Liver (tissue), 9 donors: Measurements from ENCODE around the gene NOS2. TPM values are rescaled to one million over a fixed set of nuclear protein-coding genes. Genes with fewer than 3 reads are reported as not detected.

Source experiments
- DNase-seq: peaks from one replicate; pipeline ENCODE4 v3.0.0-alpha.2; 2017; ENCODE audit warnings: low spot score
- H3K27ac ChIP-seq, 2 donors: one replicate each; pipeline ENCODE4 v1.7.0; 2013; ENCODE audit warnings: inconsistent platforms in 2 of 2, low read length in 2 of 2, control low read depth in 1 of 2, low read depth in 1 of 2, mild to moderate bottlenecking in 1 of 2
- H3K27me3 ChIP-seq, 4 donors: one replicate each; pipeline versions ENCODE4 v1.6.1 to v1.7.0; 2013; ENCODE audit warnings: low read length in 3 of 4, inconsistent platforms in 1 of 4, mild to moderate bottlenecking in 1 of 4, moderate library complexity in 1 of 4; ENCODE audit not compliant: control insufficient read depth in 4 of 4, insufficient read depth in 4 of 4
- H3K36me3 ChIP-seq, 4 donors: one replicate each; pipeline versions ENCODE4 v1.6.1 to v1.7.0; 2013; ENCODE audit warnings: low read length in 3 of 4, mild to moderate bottlenecking in 3 of 4, low read depth in 1 of 4, moderate library complexity in 1 of 4; ENCODE audit not compliant: control insufficient read depth in 4 of 4, insufficient read depth in 3 of 4
- H3K4me1 ChIP-seq, 4 donors: one replicate each; pipeline versions ENCODE4 v1.6.1 to v1.7.0; 2013; ENCODE audit warnings: low read length in 3 of 4, mild to moderate bottlenecking in 3 of 4, moderate library complexity in 1 of 4; ENCODE audit not compliant: control insufficient read depth in 4 of 4, insufficient read depth in 4 of 4
- H3K4me3 ChIP-seq, 3 donors: one replicate each; pipeline versions ENCODE4 v1.6.1 to v1.7.0; 2013; ENCODE audit warnings: low read length in 3 of 3, control low read depth in 1 of 3, low read depth in 1 of 3, mild to moderate bottlenecking in 1 of 3
- H3K9ac ChIP-seq, 2 donors: one replicate each; pipeline ENCODE4 v1.7.0; 2013; ENCODE audit warnings: low read length in 2 of 2, mild to moderate bottlenecking in 2 of 2, moderate library complexity in 2 of 2, control low read depth in 1 of 2, low read depth in 1 of 2
- H3K9me3 ChIP-seq, 4 donors: one replicate each; pipeline versions ENCODE4 v1.6.1 to v1.7.0; 2013; ENCODE audit warnings: low read length in 3 of 4; ENCODE audit not compliant: control insufficient read depth in 4 of 4
- ATF3 ChIP-seq: IDR thresholded peaks from 2 replicates; pipeline ENCODE4 v1.6.1; 2016; ENCODE audit warnings: antibody characterized with exemption
- EGR1 ChIP-seq, 2 donors: IDR thresholded peaks; 2 replicates each; pipeline ENCODE4 v1.6.1; 2016 to 2018; ENCODE audit warnings: antibody characterized with exemption in 2 of 2, low read depth in 2 of 2
- FOXA1 ChIP-seq: IDR thresholded peaks from 2 replicates; pipeline ENCODE4 v1.6.1; 2016; ENCODE audit warnings: antibody characterized with exemption
- FOXA2 ChIP-seq: IDR thresholded peaks from 2 replicates; pipeline ENCODE4 v1.6.1; 2016; ENCODE audit warnings: antibody characterized with exemption
- HNF4A ChIP-seq, 2 donors: conservative IDR thresholded peaks; 2 replicates each; pipeline ENCODE4 v1.6.1; 2016; ENCODE audit warnings: antibody characterized with exemption in 2 of 2, mild to moderate bottlenecking in 2 of 2
- HNF4G ChIP-seq: IDR thresholded peaks from 2 replicates; pipeline ENCODE4 v1.6.1; 2016; ENCODE audit warnings: antibody characterized with exemption
- JUND ChIP-seq, 2 donors: IDR thresholded peaks; 2 replicates each; pipeline ENCODE4 v1.6.1; 2016; ENCODE audit warnings: antibody characterized with exemption in 2 of 2
- MAX ChIP-seq: IDR thresholded peaks from 2 replicates; pipeline ENCODE4 v1.6.1; 2016; ENCODE audit warnings: antibody characterized with exemption
- NR2F2 ChIP-seq: IDR thresholded peaks from 2 replicates; pipeline ENCODE4 v1.6.1; 2016; ENCODE audit warnings: antibody characterized with exemption
- RAD21 ChIP-seq, 2 donors: IDR thresholded peaks; 2 replicates each; pipeline ENCODE4 v1.6.1; 2016; ENCODE audit warnings: antibody characterized with exemption in 2 of 2, mild to moderate bottlenecking in 2 of 2
- REST ChIP-seq: IDR thresholded peaks from 2 replicates; pipeline ENCODE4 v1.6.1; 2016; ENCODE audit warnings: antibody characterized with exemption, mild to moderate bottlenecking
- RXRA ChIP-seq, 2 donors: IDR thresholded peaks; 2 replicates each; pipeline ENCODE4 v1.6.1; 2017 to 2018; ENCODE audit warnings: antibody characterized with exemption in 2 of 2, mild to moderate bottlenecking in 1 of 2
- SP1 ChIP-seq: IDR thresholded peaks from 2 replicates; pipeline ENCODE4 v1.6.1; 2018; ENCODE audit warnings: antibody characterized with exemption, mild to moderate bottlenecking
- YY1 ChIP-seq: IDR thresholded peaks from 2 replicates; pipeline ENCODE4 v1.6.1; 2016; ENCODE audit warnings: antibody characterized with exemption, mild to moderate bottlenecking
- ZBTB33 ChIP-seq: IDR thresholded peaks from 2 replicates; pipeline ENCODE4 v1.6.1; 2016; ENCODE audit warnings: antibody characterized with exemption
- WGBS: extraction: QIAGEN DNeasy Blood & Tissue Kit; methylation state at CpG from one replicate; pipeline ENCODE4 v1.1.7; 2013; 5-methylcytosine and 5-hydroxymethylcytosine counted together
- polyA plus RNA-seq, 2 donors: library from polyadenylated mRNA; stranded (reverse) in 1 of 2; unstranded in 1 of 2; fragments of 200-250 nt in 1 of 2; fragments of >200 nt in 1 of 2; fragmentation: Nextera tagmentation in 1 of 2; extraction: Ambion mirVana in 1 of 2; gene quantifications; one replicate each; pipeline versions ENCODE4 v1.2.1 to v1.2.3, GENCODE V29; 2013 to 2015
- total RNA-seq, 2 donors: library from RNA; depleted of rRNA; stranded (reverse); fragments of >200 nt; gene quantifications; one replicate each; pipeline ENCODE4 v1.2.3, GENCODE V29; 2014
- donor health status: healthy.
- donor health status: healthy.
- donor health status: healthy.
- donor health status: healthy.
- donor health status: healthy.

The NOS2 gene
- total and polyA plus RNA-seq, 4 donors, result under 0.01 to 0.01 TPM; not detected in 2

- 92% methylated on average over 9 of the region's 9 CpGs for WGBS
- no peaks in the 10 kb centered on the region for H3K9me3 ChIP-seq
- no peak for DNase-seq
- H3K27ac ChIP-seq, result no peak overlapping the region
- H3K36me3 ChIP-seq, result no peaks in the 10 kb centered on the region
- peaks cover 2 to 3% (median 3%) of the 10 kb centered on the region in 4 donors for H3K4me1 ChIP-seq
- no peaks in the 10 kb centered on the region for H3K27me3 ChIP-seq
- TF ChIP-seq FOXA1, result no peak
- TF ChIP-seq SP1, result no peak
- TF ChIP-seq REST, result no peak
- TF ChIP-seq ATF3, result no peak
- TF ChIP-seq RAD21 (IDR thresholded peaks at IDR 0.05), result no peak
- no peak for TF ChIP-seq NR2F2
- TF ChIP-seq EGR1 (IDR thresholded peaks at IDR 0.05; ENCODE audit: low read depth in 2 of 2), result no peak
- TF ChIP-seq MAX, result no peak
- no peak for TF ChIP-seq YY1
- no peak for TF ChIP-seq RXRA (IDR thresholded peaks at IDR 0.05)
- TF ChIP-seq FOXA2, result no peak
- no peak for TF ChIP-seq ZBTB33
- H3K9ac ChIP-seq, result no peak overlapping the region
- H3K4me3 ChIP-seq, result no peak overlapping the region
Observed at GRCh38 chr17:27765353-27765752, 35.0 kb downstream of the NOS2 start.

DNA sequence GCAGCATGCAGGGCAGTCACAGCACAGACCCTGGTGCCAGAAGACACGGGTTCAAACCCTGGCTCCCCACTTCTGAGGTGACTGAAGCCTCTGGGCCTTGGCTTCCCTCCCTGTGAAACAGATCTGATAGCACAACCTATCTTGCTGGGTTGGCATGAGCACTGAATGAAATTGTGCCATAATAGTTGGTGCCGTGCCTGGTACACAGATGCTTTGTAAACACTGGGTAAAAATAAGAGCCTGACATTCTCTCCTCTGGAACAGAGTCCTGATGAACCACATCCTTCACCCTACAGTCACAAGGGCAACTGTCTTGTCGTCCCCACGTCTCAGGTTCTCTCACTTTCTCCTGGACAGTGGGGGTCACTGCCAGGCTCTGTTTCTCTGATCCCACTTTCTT is 35.7 kb downstream of the NOS2 start:
- no peaks in the 10 kb centered on the region for H3K27me3 ChIP-seq
- H3K4me3 ChIP-seq, result no peak overlapping the region
- no peak overlapping the region for H3K27ac ChIP-seq
- no peak for TF ChIP-seq MAX
- TF ChIP-seq HNF4G, result no peak
- no peak for TF ChIP-seq JUND (IDR thresholded peaks at IDR 0.05)
- TF ChIP-seq HNF4A (conservative IDR thresholded peaks at IDR 0.05), result no peak
- TF ChIP-seq ATF3, result no peak
- no peak for TF ChIP-seq RAD21 (IDR thresholded peaks at IDR 0.05)
- peak; percentile 71 for TF ChIP-seq FOXA2
- no peak for TF ChIP-seq RXRA (IDR thresholded peaks at IDR 0.05)
- no peak for TF ChIP-seq YY1
- H3K9me3 ChIP-seq, result no peaks in the 10 kb centered on the region
- WGBS, result 35% methylated on average over 4 of the region's 4 CpGs
- no peak for DNase-seq
- H3K9ac ChIP-seq, result no peak overlapping the region
- H3K36me3 ChIP-seq, result no peaks in the 10 kb centered on the region
- peaks cover 2 to 3% (median 3%) of the 10 kb centered on the region in 4 donors for H3K4me1 ChIP-seq
